ENCODE measurements around the gene MAP3K10. TPM values are rescaled to one million over a fixed set of nuclear protein-coding genes. Genes with fewer than 3 reads are reported as not detected.

The MAP3K10 gene
- polyA plus RNA-seq, 1 of the 3 experiments (the other 2 are of a cell fraction): 10.7 TPM

GRCh38 chr19:40191836-40192646, 815 bp downstream of the MAP3K10 start:
- POLR2A ChIA-PET: interaction anchor here (0.7 to 2.3 kb wide), 2 partner anchors 26 to 45 kb away, joined by 3 to 6 read pairs; partner anchors contain the start of gene TTC9B
- WGBS (ENCODE audit: low lambda C conversion rate): 21% methylated on average over 25 of the region's 62 CpGs
- Histone ChIP-seq H2AFZ (ENCODE audit: low read depth) (peak overlapping the region; percentile 79), H3K9me2 (no peaks in the 10 kb centered on the region), H3K27ac (ENCODE audit: low read depth in 2 of 2, low read length in 1 of 2) (no peak overlapping the region; a peak in 1 of 4 replicates), H3K27me3 (ENCODE audit: insufficient read depth) (no peaks in the 10 kb centered on the region), H3F3A (replicated peaks; ENCODE audit: insufficient read depth) (no peaks in the 10 kb centered on the region), H3K4me1 (ENCODE audit: control insufficient read depth in 1 of 2, insufficient read depth in 2 of 2, low read depth in 1 of 2, low read length in 1 of 2) (peaks cover 5 to 11% of the 10 kb centered on the region in 2 experiments; a peak in 2 of 4 replicates), H3K9ac (peak overlapping the region; percentile 59), H3K36me3 (replicated peaks in 1 of 2; ENCODE audit: control insufficient read depth in 1 of 2, insufficient read depth in 2 of 2, low read length in 1 of 2) (no peaks in the 10 kb centered on the region), H3K9me3 (no peaks in the 10 kb centered on the region), H3K4me2 (peak overlapping the region; percentile 95), H3K4me3 (ENCODE audit: low read depth in 2 of 2, low read length in 1 of 2) (peak overlapping the region; percentile 73 to 81), H4K20me1 (ENCODE audit: insufficient read depth) (0 out of 2 replicates have a peak, but pooled peaks cover 4% of the 10 kb centered on the region), H3K79me2 (ENCODE audit: insufficient read depth) (peaks cover 6% of the 10 kb centered on the region; the same call in 1 of the 2 replicates)
- TF ChIP-seq USF1 (IDR thresholded peaks at IDR 0.05; ENCODE audit: borderline replicate concordance, low read depth) (0 out of 2 replicates have a peak, but pooled peaks have one; percentile 7), TEAD4 (IDR thresholded peaks at IDR 0.05; ENCODE audit: borderline replicate concordance, insufficient read depth) (no peak), CTCF (IDR thresholded peaks at IDR 0.05) (peak; percentile 19), CHD2 (IDR thresholded peaks at IDR 0.05; ENCODE audit: low read length, partially characterized antibody) (peak; percentile 32), NFIC (IDR thresholded peaks at IDR 0.05; ENCODE audit: borderline replicate concordance) (no peak)
- DNase-seq: peak; percentile 88
- CTCF ChIA-PET: interaction anchor here (1.0 to 3.5 kb wide), 4 partner anchors 8 to 409 kb away, joined by 3 to 20 read pairs (median 4); partner anchors contain the start of genes AKT2, LTBP4 and TTC9B

- Histone ChIP-seq H2AFZ (ENCODE audit: low read depth) (no peak overlapping the region), H3K27ac (ENCODE audit: low read depth in 2 of 2, low read length in 1 of 2) (no peak overlapping the region), H3K79me2 (ENCODE audit: insufficient read depth) (peaks cover 6% of the 10 kb centered on the region; the same call in 1 of the 2 replicates), H3K9me2 (no peaks in the 10 kb centered on the region), H3K36me3 (replicated peaks in 1 of 2; ENCODE audit: control insufficient read depth in 1 of 2, insufficient read depth in 2 of 2, low read length in 1 of 2) (no peaks in the 10 kb centered on the region), H3K9me3 (no peaks in the 10 kb centered on the region), H3F3A (replicated peaks; ENCODE audit: insufficient read depth) (no peaks in the 10 kb centered on the region), H3K4me1 (ENCODE audit: control insufficient read depth in 1 of 2, insufficient read depth in 2 of 2, low read depth in 1 of 2, low read length in 1 of 2) (peaks cover 5 to 11% of the 10 kb centered on the region in 2 experiments; a peak in 2 of 4 replicates), H3K4me2 (peak overlapping the region; percentile 95), H3K9ac (no peak overlapping the region), H4K20me1 (ENCODE audit: insufficient read depth) (0 out of 2 replicates have a peak, but pooled peaks cover 4% of the 10 kb centered on the region), H3K4me3 (ENCODE audit: low read depth in 2 of 2, low read length in 1 of 2) (peak overlapping the region; percentile 73 to 81), H3K27me3 (ENCODE audit: insufficient read depth) (no peaks in the 10 kb centered on the region)
- 100% methylated on average over 4 of the region's 5 CpGs for WGBS (ENCODE audit: low lambda C conversion rate)
- TF ChIP-seq MXI1 (IDR thresholded peaks at IDR 0.05; ENCODE audit: low read depth, low read length): no peak
- no peak for TF ChIP-seq SIN3A (IDR thresholded peaks at IDR 0.05; ENCODE audit: borderline replicate concordance, low read depth, low read length)
- TF ChIP-seq IRF3 (IDR thresholded peaks at IDR 0.05; ENCODE audit: low read depth, low read length): no peak
- no peak for DNase-seq
- POLR2A ChIA-PET: no interaction called here
- CTCF ChIA-PET: interaction anchor here (1.0 to 3.5 kb wide), 4 partner anchors 24 to 53 kb away, joined by 3 to 20 read pairs (median 4); partner anchors contain the start of gene TTC9B
Measured at GRCh38 chr19:40192758-40193586, 1.7 kb downstream of the MAP3K10 start.

All from SK-N-SH (cell line).